HEK293 (cell line): Measurements from ENCODE around the gene AKT3.
"Not testable (repeated sequence)": the region's sequence is repeated elsewhere in the genome, so short reads cannot be mapped to it uniquely, and the experiment has no call there.

Experiments used
- CTCF ChIA-PET: fragments of 350-600 bp; formaldehyde crosslinking; extraction: SDS; loops from one replicate; lab custom pipeline; 2021; ENCODE audit warnings: antibody characterized with exemption; lab: Yijun Ruan, JAX
- POLR2A ChIA-PET: fragments of 300-600 bp; formaldehyde crosslinking; extraction: SDS; loops from one replicate; lab custom pipeline; 2020; ENCODE audit warnings: antibody characterized with exemption, inconsistent platforms; lab: Yijun Ruan, JAX
- H3K27ac ChIP-seq: fragments of 200-500 bp; sonication (Bioruptor generic); 2 replicates; pipeline ENCODE4 v1.5.1; 2014; ENCODE audit warnings: low read depth, low read length, control low read depth, inconsistent platforms; ENCODE audit errors: extremely low read depth
- H3K36me3 ChIP-seq, 2 experiments: fragments of 200-500 bp in 1 of 2; sonication (Bioruptor generic) in 1 of 2; 1 replicate in 1 of 2; 2 replicates in 1 of 2; pipeline ENCODE4 v1.5.1; 2014 to 2017; ENCODE audit warnings: inconsistent platforms in 2 of 2, low read length in 2 of 2; ENCODE audit not compliant: control insufficient read depth in 2 of 2, insufficient read depth in 1 of 2
- H3K4me1 ChIP-seq: fragments of 200-500 bp; sonication (Bioruptor generic); 2 replicates; pipeline ENCODE4 v1.5.1; 2014; ENCODE audit warnings: mild to moderate bottlenecking, low read length, inconsistent platforms; ENCODE audit not compliant: control insufficient read depth, insufficient read depth
- H3K4me3 ChIP-seq: 2 replicates; pipeline ENCODE4 v1.5.1; 2011; ENCODE audit warnings: low read depth, mild to moderate bottlenecking, control low read depth, low read length, moderate library complexity
- H3K9me3 ChIP-seq: fragments of 200-500 bp; sonication (Bioruptor generic); 2 replicates; pipeline ENCODE4 v1.5.1; 2014; ENCODE audit warnings: low read depth, low read length, inconsistent platforms; ENCODE audit not compliant: control insufficient read depth, insufficient read depth
- BCL6B ChIP-seq: fragments of 450-650 bp; formaldehyde crosslinking; IDR thresholded peaks from 2 replicates; pipeline ENCODE4 v1.5.1; 2017; ENCODE audit warnings: missing biosample characterization, missing genetic modification characterization
- GLI4 ChIP-seq: fragments of 450-650 bp; formaldehyde crosslinking; IDR thresholded peaks from 2 replicates; pipeline ENCODE4 v1.5.1; 2016; ENCODE audit warnings: missing biosample characterization, missing genetic modification characterization
- HOXD13 ChIP-seq: sonication (generic); formaldehyde crosslinking; IDR thresholded peaks from 2 replicates; pipeline ENCODE4 v1.8.0; 2022; ENCODE audit warnings: missing genetic modification reagents, borderline replicate concordance
- ZFHX2 ChIP-seq: fragments of 450-650 bp; formaldehyde crosslinking; conservative IDR thresholded peaks from 2 replicates; pipeline ENCODE4 v1.5.1; 2016; ENCODE audit warnings: missing biosample characterization, missing genetic modification characterization
- ZNF121 ChIP-seq: fragments of 450-650 bp; formaldehyde crosslinking; IDR thresholded peaks from 2 replicates; pipeline ENCODE4 v1.5.1; 2016; ENCODE audit warnings: missing biosample characterization, missing genetic modification characterization
- ZNF133 ChIP-seq: fragments of 450-650 bp; formaldehyde crosslinking; IDR thresholded peaks from 2 replicates; pipeline ENCODE4 v1.5.1; 2016; ENCODE audit warnings: missing biosample characterization, missing genetic modification characterization
- ZNF16 ChIP-seq: fragments of 450-650 bp; formaldehyde crosslinking; IDR thresholded peaks from 2 replicates; pipeline ENCODE4 v1.5.1; 2016; ENCODE audit warnings: low read depth, missing biosample characterization, missing genetic modification characterization
- ZNF175 ChIP-seq: fragments of 450-650 bp; formaldehyde crosslinking; IDR thresholded peaks from 2 replicates; pipeline ENCODE4 v1.5.1; 2016; ENCODE audit warnings: missing biosample characterization, missing genetic modification characterization
- ZNF624 ChIP-seq: fragments of 450-650 bp; formaldehyde crosslinking; IDR thresholded peaks from 2 replicates; pipeline ENCODE4 v1.5.1; 2017; ENCODE audit warnings: missing biosample characterization, missing genetic modification characterization
- ZNF776 ChIP-seq: fragments of 450-650 bp; formaldehyde crosslinking; IDR thresholded peaks from 2 replicates; pipeline ENCODE4 v1.5.0; 2017; ENCODE audit warnings: missing biosample characterization, missing genetic modification characterization, borderline replicate concordance
- ZNF777 ChIP-seq: fragments of 450-650 bp; formaldehyde crosslinking; IDR thresholded peaks from 2 replicates; pipeline ENCODE4 v1.5.1; 2017; ENCODE audit warnings: missing biosample characterization, missing genetic modification characterization, borderline replicate concordance
- TF ChIP-seq, protein P1 (sequence below): fragments of 450-650 bp; formaldehyde crosslinking; IDR thresholded peaks from 2 replicates; pipeline ENCODE4 v1.5.1; 2016; ENCODE audit warnings: missing biosample characterization, missing genetic modification characterization
- TF ChIP-seq, protein P2 (sequence below): fragments of 450-650 bp; formaldehyde crosslinking; IDR thresholded peaks from 2 replicates; pipeline ENCODE4 v1.5.1; 2016; ENCODE audit warnings: missing biosample characterization, missing genetic modification characterization
- TF ChIP-seq, protein P3 (sequence below): fragments of 450-650 bp; formaldehyde crosslinking; IDR thresholded peaks from 2 replicates; pipeline ENCODE4 v1.5.1; 2016; ENCODE audit warnings: missing biosample characterization, missing genetic modification characterization, low read depth
- TF ChIP-seq, protein P4 (sequence below): fragments of 450-650 bp; formaldehyde crosslinking; IDR thresholded peaks from 2 replicates; pipeline ENCODE4 v1.5.1; 2016; ENCODE audit warnings: missing biosample characterization, missing genetic modification characterization

The AKT3 gene

GRCh38 chr1:243594455-243594854 is 255.6 kb downstream of the AKT3 start:
- no peak overlapping the region for H3K4me3 ChIP-seq
- no peaks in the 10 kb centered on the region for H3K4me1 ChIP-seq
- ChIA-PET CTCF (no interaction called here), POLR2A (no interaction called here)
- no peaks in the 10 kb centered on the region for H3K9me3 ChIP-seq
- H3K36me3 ChIP-seq, result no peaks in the 10 kb centered on the region
- H3K27ac ChIP-seq, result no peak overlapping the region
- TF ChIP-seq ZNF121 (tag by site-specific recombination), result peak; percentile 61; the same call in 1 of the 2 replicates
- TF ChIP-seq, protein P1, sequence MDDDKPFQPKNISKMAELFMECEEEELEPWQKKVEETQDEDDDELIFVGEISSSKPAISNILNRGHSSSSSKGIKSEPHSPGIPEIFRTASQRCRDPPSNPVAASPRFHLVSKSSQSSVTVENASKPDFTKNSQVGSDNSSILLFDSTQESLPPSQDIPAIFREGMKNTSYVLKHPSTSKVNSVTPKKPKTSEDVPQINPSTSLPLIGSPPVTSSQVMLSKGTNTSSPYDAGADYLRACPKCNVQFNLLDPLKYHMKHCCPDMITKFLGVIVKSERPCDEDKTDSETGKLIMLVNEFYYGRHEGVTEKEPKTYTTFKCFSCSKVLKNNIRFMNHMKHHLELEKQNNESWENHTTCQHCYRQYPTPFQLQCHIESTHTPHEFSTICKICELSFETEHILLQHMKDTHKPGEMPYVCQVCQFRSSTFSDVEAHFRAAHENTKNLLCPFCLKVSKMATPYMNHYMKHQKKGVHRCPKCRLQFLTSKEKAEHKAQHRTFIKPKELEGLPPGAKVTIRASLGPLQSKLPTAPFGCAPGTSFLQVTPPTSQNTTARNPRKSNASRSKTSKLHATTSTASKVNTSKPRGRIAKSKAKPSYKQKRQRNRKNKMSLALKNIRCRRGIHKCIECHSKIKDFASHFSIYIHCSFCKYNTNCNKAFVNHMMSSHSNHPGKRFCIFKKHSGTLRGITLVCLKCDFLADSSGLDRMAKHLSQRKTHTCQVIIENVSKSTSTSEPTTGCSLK (tag by site-specific recombination), result no peak
- TF ChIP-seq BCL6B (tag by site-specific recombination), result no peak
- no peak for TF ChIP-seq ZNF175 (tag by site-specific recombination)
- no peak for TF ChIP-seq ZNF776 (tag by site-specific recombination)
- TF ChIP-seq, protein P2, sequence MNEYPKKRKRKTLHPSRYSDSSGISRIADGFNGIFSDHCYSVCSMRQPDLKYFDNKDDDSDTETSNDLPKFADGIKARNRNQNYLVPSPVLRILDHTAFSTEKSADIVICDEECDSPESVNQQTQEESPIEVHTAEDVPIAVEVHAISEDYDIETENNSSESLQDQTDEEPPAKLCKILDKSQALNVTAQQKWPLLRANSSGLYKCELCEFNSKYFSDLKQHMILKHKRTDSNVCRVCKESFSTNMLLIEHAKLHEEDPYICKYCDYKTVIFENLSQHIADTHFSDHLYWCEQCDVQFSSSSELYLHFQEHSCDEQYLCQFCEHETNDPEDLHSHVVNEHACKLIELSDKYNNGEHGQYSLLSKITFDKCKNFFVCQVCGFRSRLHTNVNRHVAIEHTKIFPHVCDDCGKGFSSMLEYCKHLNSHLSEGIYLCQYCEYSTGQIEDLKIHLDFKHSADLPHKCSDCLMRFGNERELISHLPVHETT (tag by site-specific recombination), result no peak
- no peak for TF ChIP-seq ZNF624
- TF ChIP-seq, all 188 proteins: peak for 1

DNA sequence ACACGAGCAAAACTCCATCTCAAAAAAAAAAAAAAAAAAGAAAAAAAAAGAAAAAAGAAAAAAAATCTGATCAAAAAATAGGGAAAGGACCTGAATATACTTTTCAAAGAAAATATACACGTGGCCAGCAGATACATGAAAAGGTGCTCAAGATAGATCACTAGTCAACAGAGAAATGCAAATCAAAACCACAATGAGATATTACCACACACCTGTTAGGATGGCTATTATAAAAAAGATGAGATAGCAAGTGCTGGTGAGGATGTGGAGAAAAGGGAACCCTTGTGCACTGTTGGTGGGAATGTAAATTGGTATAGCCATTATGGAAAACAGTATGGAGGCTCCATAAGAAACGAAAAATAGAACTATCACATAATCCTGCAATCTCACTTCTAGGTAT is 260.8 kb downstream of the AKT3 start:
- CTCF ChIA-PET, H3K4me1 ChIP-seq, H3K4me3 ChIP-seq: not testable (repeated sequence)

GRCh38 chr1:243587823-243588560 is 262.1 kb downstream of the AKT3 start:
- no peak for TF ChIP-seq ZFHX2 (tag by site-specific recombination)
- TF ChIP-seq ZNF16 (tag by site-specific recombination), result no peak
- no peak for TF ChIP-seq ZNF777 (tag by site-specific recombination)
- no peak for TF ChIP-seq HOXD13 (CRISPR knock-in tag)
- TF ChIP-seq GLI4 (tag by site-specific recombination), result no peak
- TF ChIP-seq ZNF133 (tag by site-specific recombination), result no peak
- TF ChIP-seq, protein P3, sequence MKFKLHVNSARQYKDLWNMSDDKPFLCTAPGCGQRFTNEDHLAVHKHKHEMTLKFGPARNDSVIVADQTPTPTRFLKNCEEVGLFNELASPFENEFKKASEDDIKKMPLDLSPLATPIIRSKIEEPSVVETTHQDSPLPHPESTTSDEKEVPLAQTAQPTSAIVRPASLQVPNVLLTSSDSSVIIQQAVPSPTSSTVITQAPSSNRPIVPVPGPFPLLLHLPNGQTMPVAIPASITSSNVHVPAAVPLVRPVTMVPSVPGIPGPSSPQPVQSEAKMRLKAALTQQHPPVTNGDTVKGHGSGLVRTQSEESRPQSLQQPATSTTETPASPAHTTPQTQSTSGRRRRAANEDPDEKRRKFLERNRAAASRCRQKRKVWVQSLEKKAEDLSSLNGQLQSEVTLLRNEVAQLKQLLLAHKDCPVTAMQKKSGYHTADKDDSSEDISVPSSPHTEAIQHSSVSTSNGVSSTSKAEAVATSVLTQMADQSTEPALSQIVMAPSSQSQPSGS (tag by site-specific recombination), result no peak
- TF ChIP-seq ZNF776 (tag by site-specific recombination), result no peak
- H3K4me1 ChIP-seq, result no peaks in the 10 kb centered on the region
- POLR2A ChIA-PET, result no interaction called here
- no peaks in the 10 kb centered on the region for H3K9me3 ChIP-seq
- no peak overlapping the region for H3K4me3 ChIP-seq
- no peaks in the 10 kb centered on the region; a peak in 1 of 3 replicates for H3K36me3 ChIP-seq
- CTCF ChIA-PET, result no interaction called here
- no peak overlapping the region for H3K27ac ChIP-seq

More for the DNA sequence above, 260.8 kb downstream of the AKT3 start:
- POLR2A ChIA-PET, H3K36me3 ChIP-seq, H3K27ac ChIP-seq, H3K9me3 ChIP-seq: not testable (repeated sequence)
- TF ChIP-seq, protein P4, sequence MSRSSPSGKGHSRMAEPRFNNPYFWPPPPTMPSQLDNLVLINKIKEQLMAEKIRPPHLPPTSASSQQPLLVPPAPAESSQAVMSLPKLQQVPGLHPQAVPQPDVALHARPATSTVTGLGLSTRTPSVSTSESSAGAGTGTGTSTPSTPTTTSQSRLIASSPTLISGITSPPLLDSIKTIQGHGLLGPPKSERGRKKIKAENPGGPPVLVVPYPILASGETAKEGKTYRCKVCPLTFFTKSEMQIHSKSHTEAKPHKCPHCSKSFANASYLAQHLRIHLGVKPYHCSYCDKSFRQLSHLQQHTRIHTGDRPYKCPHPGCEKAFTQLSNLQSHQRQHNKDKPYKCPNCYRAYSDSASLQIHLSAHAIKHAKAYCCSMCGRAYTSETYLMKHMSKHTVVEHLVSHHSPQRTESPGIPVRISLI (tag by site-specific recombination), result peak; percentile 42; the same call in 1 of the 2 replicates
